ENCODE data around the gene MRTFA.

DNA sequence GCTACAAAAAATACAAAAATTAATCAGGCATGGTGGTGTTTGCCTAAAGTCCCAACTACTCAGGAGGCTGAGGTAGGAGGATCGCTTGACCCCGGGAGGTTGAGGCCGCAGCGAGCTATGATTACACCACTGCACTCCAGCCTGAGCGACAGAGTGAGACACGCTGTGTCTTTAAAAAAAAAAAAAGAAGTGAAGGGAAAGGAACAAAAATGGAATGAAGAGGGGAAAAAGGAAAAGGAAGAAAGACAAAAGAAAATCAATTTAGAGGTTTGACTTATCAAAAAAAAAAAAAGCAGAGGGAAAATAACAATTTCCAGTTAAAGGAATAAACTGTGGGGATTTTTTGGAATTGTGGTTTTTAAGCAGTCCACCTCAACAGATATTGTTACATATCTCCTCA is 36.8 kb downstream of the MRTFA start:
- TF ChIP-seq, protein P1, sequence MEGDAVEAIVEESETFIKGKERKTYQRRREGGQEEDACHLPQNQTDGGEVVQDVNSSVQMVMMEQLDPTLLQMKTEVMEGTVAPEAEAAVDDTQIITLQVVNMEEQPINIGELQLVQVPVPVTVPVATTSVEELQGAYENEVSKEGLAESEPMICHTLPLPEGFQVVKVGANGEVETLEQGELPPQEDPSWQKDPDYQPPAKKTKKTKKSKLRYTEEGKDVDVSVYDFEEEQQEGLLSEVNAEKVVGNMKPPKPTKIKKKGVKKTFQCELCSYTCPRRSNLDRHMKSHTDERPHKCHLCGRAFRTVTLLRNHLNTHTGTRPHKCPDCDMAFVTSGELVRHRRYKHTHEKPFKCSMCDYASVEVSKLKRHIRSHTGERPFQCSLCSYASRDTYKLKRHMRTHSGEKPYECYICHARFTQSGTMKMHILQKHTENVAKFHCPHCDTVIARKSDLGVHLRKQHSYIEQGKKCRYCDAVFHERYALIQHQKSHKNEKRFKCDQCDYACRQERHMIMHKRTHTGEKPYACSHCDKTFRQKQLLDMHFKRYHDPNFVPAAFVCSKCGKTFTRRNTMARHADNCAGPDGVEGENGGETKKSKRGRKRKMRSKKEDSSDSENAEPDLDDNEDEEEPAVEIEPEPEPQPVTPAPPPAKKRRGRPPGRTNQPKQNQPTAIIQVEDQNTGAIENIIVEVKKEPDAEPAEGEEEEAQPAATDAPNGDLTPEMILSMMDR (IDR thresholded peaks at IDR 0.05 in 8 of 11, conservative IDR thresholded peaks at IDR 0.05 in 3 of 11), result no peak
- TF ChIP-seq POLR2AphosphoS5 (IDR thresholded peaks at IDR 0.05), result no peak
- no peak for TF ChIP-seq POLR2A (IDR thresholded peaks at IDR 0.05)
